Spinal cord (tissue), 10 donors: ENCODE data around the gene TRPC5OS. TPM values are rescaled to one million over a fixed set of nuclear protein-coding genes. Genes with fewer than 3 reads are reported as not detected.

Source experiments
- DNase-seq, 6 donors: peaks; one replicate each; pipeline versions ENCODE4 v3.0.0 to v3.0.0-alpha.2; 2013 to 2015; ENCODE audit warnings: low spot score in 6 of 6, low read depth in 4 of 6
- H3K27ac ChIP-seq: one replicate; pipeline ENCODE4 v1.5.1; 2013; ENCODE audit warnings: low read depth, low read length, control low read depth
- H3K27me3 ChIP-seq: one replicate; pipeline ENCODE4 v1.6.1; 2013; ENCODE audit warnings: low read length; ENCODE audit not compliant: control insufficient read depth, insufficient read depth
- H3K36me3 ChIP-seq: one replicate; pipeline ENCODE4 v1.6.1; 2013; ENCODE audit warnings: low read length; ENCODE audit not compliant: control insufficient read depth, insufficient read depth
- H3K4me1 ChIP-seq: one replicate; pipeline ENCODE4 v1.6.1; 2013; ENCODE audit warnings: low read length; ENCODE audit not compliant: control insufficient read depth, insufficient read depth
- H3K4me3 ChIP-seq: one replicate; pipeline ENCODE4 v1.5.1; 2013; ENCODE audit warnings: low read depth, low read length, control low read depth
- H3K9me3 ChIP-seq: one replicate; pipeline ENCODE4 v1.6.1; 2013; ENCODE audit warnings: low read length; ENCODE audit not compliant: control insufficient read depth, insufficient read depth
- WGBS: methylation state at CpG from one replicate; pipeline ENCODE4 v1.1.5; 2013; ENCODE audit warnings: missing lambda C conversion rate; ENCODE audit not compliant: insufficient coverage; 5-methylcytosine and 5-hydroxymethylcytosine counted together
- polyA plus RNA-seq, 2 donors: library from polyadenylated mRNA; unstranded; fragments of 120-200 nt; gene quantifications; one replicate each; pipeline ENCODE4 v1.2.1, GENCODE V29; 2013; ENCODE audit not compliant: insufficient read length in 2 of 2
- total RNA-seq, 2 donors: library from RNA; depleted of rRNA in 1 of 2; stranded (reverse); fragments of 120-200 nt in 1 of 2; fragments of >200 nt in 1 of 2; gene quantifications; one replicate each; pipeline versions ENCODE4 v1.2.3 to v1.2.4, GENCODE V29; 2013 to 2014
- donor health status: healthy.

Gene TRPC5OS
- total and polyA plus RNA-seq, 4 donors: 0.06 to 0.17 (median 0.11) TPM

- Histone ChIP-seq H3K4me3 (no peak overlapping the region), H3K4me1 (no peaks in the 10 kb centered on the region), H3K36me3 (no peaks in the 10 kb centered on the region), H3K9me3 (no peaks in the 10 kb centered on the region), H3K27ac (no peak overlapping the region), H3K27me3 (no peaks in the 10 kb centered on the region)
- DNase-seq: peak in 2 of 6 donors; percentile 2 to 27
- WGBS: no CpG with 5 or more reads among the region's 2 CpGs
Measured at GRCh38 chrX:111886678-111887077, 10.7 kb downstream of the TRPC5OS start.

- Histone ChIP-seq H3K27me3 (peaks cover 3% of the 10 kb centered on the region), H3K9me3 (no peaks in the 10 kb centered on the region), H3K27ac (no peak overlapping the region), H3K4me1 (no peaks in the 10 kb centered on the region), H3K36me3 (no peaks in the 10 kb centered on the region), H3K4me3 (no peak overlapping the region)
- 76% methylated on average over 1 of the region's 3 CpGs for WGBS
- no peak for DNase-seq
Measured at GRCh38 chrX:111888600-111888999, 12.6 kb downstream of the TRPC5OS start.

GRCh38 chrX:111892375-111892774 lies 16.4 kb downstream of the TRPC5OS start:
- Histone ChIP-seq H3K4me1 (no peaks in the 10 kb centered on the region), H3K27me3 (peaks cover 3% of the 10 kb centered on the region), H3K27ac (no peak overlapping the region), H3K9me3 (no peaks in the 10 kb centered on the region), H3K36me3 (no peaks in the 10 kb centered on the region), H3K4me3 (no peak overlapping the region)
- WGBS: 60% methylated on average over 2 of the region's 2 CpGs
- no peak for DNase-seq

DNA sequence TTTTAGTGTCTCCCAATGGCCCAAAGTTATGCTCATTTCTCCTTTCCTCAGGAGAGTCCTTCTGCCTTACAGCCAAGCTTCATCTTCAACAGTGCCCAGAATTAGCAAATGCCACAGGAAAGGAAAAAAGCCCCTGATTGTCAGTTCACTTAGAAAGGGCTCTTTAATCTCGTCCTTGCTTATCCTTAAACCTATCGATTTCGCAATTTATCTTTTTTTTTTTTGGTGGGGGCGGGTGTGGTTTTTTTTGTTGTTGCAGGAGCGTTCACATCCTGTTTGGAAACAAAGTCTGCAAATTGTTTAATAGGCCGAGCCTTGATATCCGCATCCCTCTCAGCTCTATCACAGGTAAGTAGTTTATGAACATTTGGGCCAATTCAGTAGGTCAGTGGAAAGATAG lies 20.2 kb downstream of the TRPC5OS start:
- no CpG with 5 or more reads among the region's 7 CpGs for WGBS

GRCh38 chrX:111914398-111915090 lies 38.6 kb downstream of the TRPC5OS start:
- Histone ChIP-seq H3K27ac (no peak overlapping the region), H3K36me3 (no peaks in the 10 kb centered on the region), H3K4me1 (no peaks in the 10 kb centered on the region), H3K27me3 (peaks cover 13% of the 10 kb centered on the region), H3K4me3 (no peak overlapping the region), H3K9me3 (no peaks in the 10 kb centered on the region)
- peak in 1 of 6 donors; percentile 8 for DNase-seq
- 42% methylated on average over 4 of the region's 7 CpGs for WGBS

More for the DNA sequence above, 20.2 kb downstream of the TRPC5OS start:
- no peaks in the 10 kb centered on the region for H3K4me1 ChIP-seq
- H3K4me3 ChIP-seq: no peak overlapping the region
- no peaks in the 10 kb centered on the region for H3K36me3 ChIP-seq
- no peaks in the 10 kb centered on the region for H3K9me3 ChIP-seq
- no peak for DNase-seq
- H3K27ac ChIP-seq: no peak overlapping the region
- peaks cover 3% of the 10 kb centered on the region for H3K27me3 ChIP-seq

- H3K4me3 ChIP-seq: no peak overlapping the region
- DNase-seq: no peak
- peaks cover 13% of the 10 kb centered on the region for H3K27me3 ChIP-seq
- no peaks in the 10 kb centered on the region for H3K4me1 ChIP-seq
- no peaks in the 10 kb centered on the region for H3K36me3 ChIP-seq
- no peaks in the 10 kb centered on the region for H3K9me3 ChIP-seq
- no peak overlapping the region for H3K27ac ChIP-seq
Measured at GRCh38 chrX:111917591-111917990, 41.6 kb downstream of the TRPC5OS start.

GRCh38 chrX:111928456-111928855 lies 52.5 kb downstream of the TRPC5OS start:
- H3K4me3 ChIP-seq: no peak overlapping the region
- DNase-seq: peak in 1 of 6 donors; percentile 32
- H3K4me1 ChIP-seq: no peaks in the 10 kb centered on the region
- 27% methylated on average over 3 of the region's 4 CpGs for WGBS
- H3K36me3 ChIP-seq: no peaks in the 10 kb centered on the region
- peaks cover 5% of the 10 kb centered on the region for H3K27me3 ChIP-seq
- H3K27ac ChIP-seq: no peak overlapping the region
- H3K9me3 ChIP-seq: no peaks in the 10 kb centered on the region

Other genes with a start within 250 kb of the TRPC5OS start
- 10 to 100 TPM; 45.2 to 69.4 TPM for gene ALG13, start 195.0 kb upstream of the TRPC5OS start, total RNA-seq
- 10 to 100 TPM; 55.9 to 56.2 TPM for gene ALG13, start 195.0 kb upstream of the TRPC5OS start, polyA plus RNA-seq
- gene TRPC5, start 206.6 kb downstream of the TRPC5OS start, total RNA-seq: 10 to 100 TPM in 1 of 2 donors, 1 to 10 TPM in 1; 2.0 to 13.1 TPM
- 1 to 10 TPM; 1.6 to 3.1 TPM for gene TRPC5, start 206.6 kb downstream of the TRPC5OS start, polyA plus RNA-seq
- gene RTL4, start 206.8 kb downstream of the TRPC5OS start, total RNA-seq: under 1 TPM; 0.06 to 0.40 TPM
- under 1 TPM; 0.17 to 0.19 TPM for gene RTL4, start 206.8 kb downstream of the TRPC5OS start, polyA plus RNA-seq